HuH-7 (cell line): ENCODE measurements around the gene RPRML.

ENCODE experiments used
- DNase-seq: peaks from one replicate; pipeline ENCODE4 v3.0.0; 2011; ENCODE audit warnings: low spot score

RPRML gene

GRCh38 chr17:46944931-46945330, 34.1 kb downstream of the RPRML start:
- no peak for DNase-seq

GRCh38 chr17:46943501-46944393, 35.3 kb downstream of the RPRML start:
- DNase-seq = peak; percentile 47

GRCh38 chr17:46943218-46943500, 35.9 kb downstream of the RPRML start:
- DNase-seq = no peak

- DNase-seq = peak; percentile 63
These were observed 36.4 kb downstream of the RPRML start for GRCh38 chr17:46942441-46943217.

- peak; percentile 90 for DNase-seq
These were observed 38.2 kb downstream of the RPRML start for GRCh38 chr17:46940692-46941404.

GRCh38 chr17:46935658-46936266, 43.3 kb downstream of the RPRML start:
- DNase-seq = no peak

- no peak for DNase-seq
These were observed 47.5 kb downstream of the RPRML start for GRCh38 chr17:46931596-46931995.

GRCh38 chr17:46930051-46930450, 49.0 kb downstream of the RPRML start:
- no peak for DNase-seq

GRCh38 chr17:46929413-46929812, 49.6 kb downstream of the RPRML start:
- no peak for DNase-seq

- DNase-seq = no peak
These were observed 50.4 kb downstream of the RPRML start for GRCh38 chr17:46928467-46929261.
